LNCaP clone FGC (cell line): ENCODE data around the gene GRB10.

Source experiments
- DNase-seq: peaks from one replicate; pipeline ENCODE4 v3.0.0-alpha.2; 2011; ENCODE audit warnings: low read depth
- H3K4me3 ChIP-seq: 2 replicates; pipeline ENCODE4 v1.5.1; 2011; ENCODE audit warnings: mild to moderate bottlenecking, low read depth, low read length, control low read depth
- TF ChIP-seq, protein P1 (sequence below): IDR thresholded peaks from 2 replicates; pipeline ENCODE4 v1.5.1; 2012; ENCODE audit warnings: mild to moderate bottlenecking; ENCODE audit not compliant: control insufficient read depth, insufficient read depth; ENCODE audit errors: extremely low read depth

GRB10 gene

DNA sequence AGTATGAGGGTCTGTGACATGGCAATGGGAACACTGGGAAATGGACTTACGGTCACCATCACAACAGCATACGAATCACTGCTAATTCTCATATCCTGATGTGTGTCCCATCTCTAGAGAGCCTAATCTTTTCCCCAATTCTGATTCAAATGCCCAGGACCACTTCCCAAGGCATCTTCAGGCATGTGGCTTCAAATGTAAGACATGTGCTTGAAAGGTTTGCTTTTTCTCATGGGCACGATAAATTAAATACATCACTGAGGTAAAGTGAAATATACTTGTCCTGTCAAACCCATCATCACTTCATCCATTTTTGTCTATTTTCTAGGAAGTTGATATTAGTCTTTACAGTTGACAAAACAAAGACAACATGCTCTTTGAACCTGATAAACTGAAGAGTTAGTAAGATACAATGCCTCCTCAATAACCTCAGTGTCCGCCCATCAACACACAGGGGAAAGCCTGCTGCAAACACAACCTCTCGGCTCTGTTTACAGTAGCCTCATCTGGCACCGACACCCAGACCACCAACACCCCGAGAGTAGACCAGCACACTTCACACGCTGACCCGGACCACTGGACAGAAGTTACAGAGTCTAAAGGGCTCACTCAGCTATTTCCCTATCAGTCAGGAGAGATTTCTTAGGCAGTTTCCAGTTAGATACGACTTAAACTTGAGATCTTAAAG lies 24.8 kb downstream of the GRB10 start:
- TF ChIP-seq, protein P1, sequence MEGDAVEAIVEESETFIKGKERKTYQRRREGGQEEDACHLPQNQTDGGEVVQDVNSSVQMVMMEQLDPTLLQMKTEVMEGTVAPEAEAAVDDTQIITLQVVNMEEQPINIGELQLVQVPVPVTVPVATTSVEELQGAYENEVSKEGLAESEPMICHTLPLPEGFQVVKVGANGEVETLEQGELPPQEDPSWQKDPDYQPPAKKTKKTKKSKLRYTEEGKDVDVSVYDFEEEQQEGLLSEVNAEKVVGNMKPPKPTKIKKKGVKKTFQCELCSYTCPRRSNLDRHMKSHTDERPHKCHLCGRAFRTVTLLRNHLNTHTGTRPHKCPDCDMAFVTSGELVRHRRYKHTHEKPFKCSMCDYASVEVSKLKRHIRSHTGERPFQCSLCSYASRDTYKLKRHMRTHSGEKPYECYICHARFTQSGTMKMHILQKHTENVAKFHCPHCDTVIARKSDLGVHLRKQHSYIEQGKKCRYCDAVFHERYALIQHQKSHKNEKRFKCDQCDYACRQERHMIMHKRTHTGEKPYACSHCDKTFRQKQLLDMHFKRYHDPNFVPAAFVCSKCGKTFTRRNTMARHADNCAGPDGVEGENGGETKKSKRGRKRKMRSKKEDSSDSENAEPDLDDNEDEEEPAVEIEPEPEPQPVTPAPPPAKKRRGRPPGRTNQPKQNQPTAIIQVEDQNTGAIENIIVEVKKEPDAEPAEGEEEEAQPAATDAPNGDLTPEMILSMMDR: no peak
- no peak for DNase-seq
- H3K4me3 ChIP-seq: no peak overlapping the region

DNA sequence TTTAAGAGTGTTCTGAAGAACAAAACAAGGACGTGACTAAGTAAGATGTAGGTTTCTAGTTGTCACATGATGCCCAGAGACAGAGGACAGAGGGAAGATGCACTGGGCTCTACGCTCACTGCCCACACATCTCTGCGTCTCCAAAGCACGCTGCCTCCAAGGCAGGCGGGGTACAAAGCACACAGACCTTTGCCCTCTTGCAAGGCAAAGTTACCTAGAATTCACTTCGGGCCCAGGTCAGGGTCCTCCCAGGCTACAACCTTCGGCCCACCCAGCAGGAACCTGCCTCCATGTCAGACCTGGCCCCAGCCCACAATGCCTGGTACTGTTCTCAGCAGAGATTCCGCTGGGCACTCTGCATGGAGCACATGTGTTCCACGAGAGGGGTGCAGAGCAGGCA lies 26.5 kb downstream of the GRB10 start:
- no peak overlapping the region for H3K4me3 ChIP-seq
- DNase-seq: no peak
- TF ChIP-seq, protein P1: no peak

DNA sequence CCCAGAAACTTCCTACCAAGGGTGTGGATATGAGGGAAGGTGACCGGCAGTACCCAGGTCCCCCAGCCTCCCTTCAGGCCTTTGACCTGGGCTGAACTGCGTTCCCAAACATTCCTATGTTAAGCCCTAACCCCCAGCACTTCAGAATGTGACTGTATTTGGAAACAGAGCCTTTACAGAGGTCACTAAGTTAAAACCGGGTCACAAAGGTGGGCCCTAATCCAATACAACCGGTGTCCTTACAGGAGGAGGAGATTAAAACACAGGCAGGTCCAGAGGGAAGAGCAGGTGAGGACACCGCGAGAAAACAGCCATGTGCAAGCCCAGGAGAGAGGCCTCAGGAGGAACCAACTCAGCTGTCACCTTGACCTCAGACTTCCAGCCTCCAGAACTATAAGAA lies 28.0 kb downstream of the GRB10 start:
- TF ChIP-seq, protein P1: no peak
- DNase-seq: no peak
- H3K4me3 ChIP-seq: no peak overlapping the region

DNA sequence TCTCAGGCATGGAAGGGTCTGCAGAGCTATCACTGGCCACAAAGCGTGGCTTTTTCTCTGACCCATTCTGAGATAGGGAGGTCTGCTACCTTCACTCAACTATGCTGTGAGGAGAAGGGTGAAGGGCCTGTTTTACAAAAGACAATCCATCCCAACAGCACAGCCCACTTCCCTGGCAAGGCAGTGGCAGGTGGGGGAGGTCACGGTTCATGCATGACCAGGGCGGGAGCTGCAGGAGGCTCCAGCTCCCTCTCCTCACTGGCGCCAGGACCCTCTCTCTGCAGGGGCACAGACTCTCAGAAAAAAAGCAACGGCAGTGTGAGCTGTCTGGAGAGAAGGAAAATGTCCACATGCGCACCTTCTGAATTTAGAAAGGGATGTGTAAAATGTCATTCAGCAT lies 28.5 kb downstream of the GRB10 start:
- H3K4me3 ChIP-seq: no peak overlapping the region
- TF ChIP-seq, protein P1: no peak
- no peak for DNase-seq

DNA sequence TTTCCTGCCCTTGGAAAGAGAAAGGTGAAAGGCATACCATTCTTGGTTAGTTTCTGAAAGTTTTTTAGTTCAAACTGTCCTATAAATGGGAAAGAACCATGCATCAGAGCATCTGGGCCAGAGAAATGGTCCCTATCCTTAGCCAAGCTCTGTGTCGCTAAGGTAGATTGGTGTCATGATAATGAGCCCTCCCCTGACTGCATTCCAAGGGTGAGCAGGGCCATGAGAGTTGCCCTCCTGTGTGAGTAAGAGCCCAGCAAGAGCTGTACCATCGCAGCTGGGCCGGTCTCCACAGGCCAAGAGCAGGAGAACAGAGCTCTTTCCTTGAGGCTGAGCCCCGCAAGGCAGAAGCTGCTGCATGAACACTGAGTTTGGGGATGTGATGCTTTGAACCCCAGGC lies 30.3 kb downstream of the GRB10 start:
- no peak for DNase-seq
- no peak overlapping the region for H3K4me3 ChIP-seq
- TF ChIP-seq, protein P1: no peak

DNA sequence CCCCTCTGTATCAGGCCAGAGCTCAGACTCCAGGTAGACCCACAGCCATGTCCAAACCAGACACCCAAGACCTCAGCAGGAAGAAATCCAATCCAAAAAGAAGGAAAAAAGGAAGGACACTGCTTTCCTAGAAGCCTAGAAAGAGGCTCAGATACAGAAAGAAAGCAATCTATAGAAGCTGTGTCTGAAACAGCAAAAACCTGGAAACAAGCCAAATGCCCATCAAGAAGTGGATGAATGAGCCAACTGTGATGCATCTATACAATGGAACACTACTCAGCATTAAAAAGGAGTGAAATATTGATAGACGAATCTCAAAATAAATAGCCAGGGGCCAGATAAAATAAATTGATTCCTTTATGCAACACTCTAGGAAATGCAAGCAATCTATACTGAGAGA lies 31.6 kb downstream of the GRB10 start:
- TF ChIP-seq, protein P1: no peak
- H3K4me3 ChIP-seq: no peak overlapping the region
- DNase-seq: no peak

DNA sequence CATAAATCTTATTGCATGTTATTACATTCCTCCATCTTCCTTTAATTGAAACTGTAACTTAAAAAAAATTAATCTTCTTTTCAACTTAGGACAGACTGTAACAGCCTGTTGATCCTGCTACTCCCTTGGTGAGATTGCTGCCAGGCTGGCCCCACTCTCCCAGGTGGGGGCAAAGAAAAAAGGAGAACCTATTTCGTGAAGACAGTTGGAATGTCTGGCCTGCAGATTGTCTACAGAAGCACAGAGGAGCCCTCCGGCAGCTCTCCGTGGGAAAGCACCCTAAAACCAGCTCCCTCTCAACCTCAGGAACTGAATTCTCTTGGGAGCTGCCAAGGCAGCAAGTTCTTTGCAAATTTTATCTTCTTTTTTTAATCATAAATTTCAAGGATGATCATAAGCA lies 32.8 kb downstream of the GRB10 start:
- TF ChIP-seq, protein P1: no peak
- H3K4me3 ChIP-seq: no peak overlapping the region
- no peak for DNase-seq
